Right cardiac atrium (tissue), 5 donors: ENCODE results near the gene RUNDC3A. TPM values are rescaled to one million over a fixed set of nuclear protein-coding genes. Genes with fewer than 3 reads are reported as not detected.

Source experiments
- ATAC-seq, 2 donors: fragments of 200-7000 bp; cut with Tn5 transposase; one replicate each; pipeline versions ENCODE4 v1.8.0 to v1.9.1; 2020; ENCODE audit warnings: moderate library complexity in 2 of 2, mild to moderate bottlenecking in 1 of 2
- DNase-seq, 3 donors: peaks; one replicate each; pipeline ENCODE4 v3.0.0-alpha.2; 2020
- H3K27ac ChIP-seq: one replicate; pipeline ENCODE4 v1.5.1; 2013; ENCODE audit warnings: mild to moderate bottlenecking, low read length, control low read depth, moderate library complexity
- H3K27me3 ChIP-seq: one replicate; pipeline ENCODE4 v1.6.1; 2013; ENCODE audit not compliant: control insufficient read depth, insufficient read depth
- H3K4me1 ChIP-seq: one replicate; pipeline ENCODE4 v1.6.1; 2013; ENCODE audit warnings: low read length; ENCODE audit not compliant: control insufficient read depth, insufficient read depth
- H3K4me3 ChIP-seq: one replicate; pipeline ENCODE4 v1.5.1; 2013; ENCODE audit warnings: low read length, control low read depth
- H3K9me3 ChIP-seq: one replicate; pipeline ENCODE4 v1.6.1; 2013; ENCODE audit warnings: low read length; ENCODE audit not compliant: control insufficient read depth
- WGBS: extraction: QIAGEN DNeasy Blood & Tissue Kit; methylation state at CpG from one replicate; pipeline ENCODE4 v1.1.7; 2013; 5-methylcytosine and 5-hydroxymethylcytosine counted together
- intact Hi-C, 4 donors: fragments of 100-400 bp; cut with DNase I; formaldehyde crosslinking; loops; one replicate each; pipeline versions ENCODE4 v1.11.0 to v1.14.0; 2022 to 2023
- polyA plus RNA-seq: library from polyadenylated mRNA; stranded (reverse); fragments of 200-250 nt; gene quantifications from one replicate; pipeline ENCODE4 v1.2.3, GENCODE V29; 2013
- total RNA-seq, 4 donors: library from RNA; stranded (reverse); fragmentation: NEBNext Ultra II Directional; extraction: Animal tissue kit (Norgen Biotek cat#: 25700); gene quantifications; one replicate each; pipeline ENCODE4 v1.2.1, GENCODE V29; 2021
- donor health status: healthy with polysubstance abuse.
- donor health status: DM: no; HTN: yes; CAD: no.
- donor health status: DM: no; HTN: no; CAD: no.
- donor health status: DM: no; HTN: yes; CAD: no; lungs with severe emphysema.
- donor health status: DM: yes; HTN: yes; CAD: no.

The RUNDC3A gene
- total and polyA plus RNA-seq, 5 donors = 1.6 to 4.5 (median 2.1) TPM

DNA sequence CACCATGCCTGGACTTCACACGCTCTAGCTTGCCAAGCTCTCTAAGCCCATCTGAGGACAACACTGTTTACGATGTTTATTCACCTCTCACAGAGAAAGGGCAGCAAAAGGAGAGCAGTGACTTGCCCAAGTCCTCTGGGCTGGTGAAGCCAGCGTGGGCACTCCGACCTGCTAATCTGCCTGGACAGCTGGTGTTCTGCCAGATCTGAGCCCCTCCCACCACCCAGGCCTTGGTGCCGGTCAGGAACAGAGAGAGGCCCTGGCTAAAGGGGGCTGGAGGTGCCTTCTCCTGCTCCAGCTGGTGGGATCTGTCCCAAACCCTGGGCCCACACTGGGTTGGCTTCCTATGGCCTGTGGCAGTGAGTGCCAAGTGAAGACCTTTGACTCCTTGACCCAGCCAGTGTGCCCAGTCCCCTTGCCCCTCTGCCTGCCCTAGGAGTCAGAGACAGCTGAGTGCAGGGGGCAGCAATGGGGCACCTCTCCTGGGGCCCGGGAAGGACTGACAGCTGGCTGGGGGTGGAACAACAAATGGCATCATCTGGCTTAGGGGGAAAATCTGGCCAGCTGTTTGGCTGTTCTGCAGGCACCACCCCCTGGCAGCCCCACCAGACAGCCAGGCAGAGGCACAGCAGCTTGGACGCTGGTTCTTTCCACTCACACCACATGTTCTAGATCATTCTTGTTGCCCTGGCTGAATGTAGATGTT lies 38.7 kb upstream of the RUNDC3A start:
- no peak for DNase-seq
- no peak overlapping the region for H3K4me3 ChIP-seq
- H3K27me3 ChIP-seq = no peaks in the 10 kb centered on the region
- intact Hi-C loops = no loop called here
- H3K27ac ChIP-seq = no peak overlapping the region
- peak in 1 of 2 donors; percentile 12 for ATAC-seq
- no peaks in the 10 kb centered on the region for H3K4me1 ChIP-seq
- WGBS = 68% methylated on average over 7 of the region's 7 CpGs
- no peaks in the 10 kb centered on the region for H3K9me3 ChIP-seq

DNA sequence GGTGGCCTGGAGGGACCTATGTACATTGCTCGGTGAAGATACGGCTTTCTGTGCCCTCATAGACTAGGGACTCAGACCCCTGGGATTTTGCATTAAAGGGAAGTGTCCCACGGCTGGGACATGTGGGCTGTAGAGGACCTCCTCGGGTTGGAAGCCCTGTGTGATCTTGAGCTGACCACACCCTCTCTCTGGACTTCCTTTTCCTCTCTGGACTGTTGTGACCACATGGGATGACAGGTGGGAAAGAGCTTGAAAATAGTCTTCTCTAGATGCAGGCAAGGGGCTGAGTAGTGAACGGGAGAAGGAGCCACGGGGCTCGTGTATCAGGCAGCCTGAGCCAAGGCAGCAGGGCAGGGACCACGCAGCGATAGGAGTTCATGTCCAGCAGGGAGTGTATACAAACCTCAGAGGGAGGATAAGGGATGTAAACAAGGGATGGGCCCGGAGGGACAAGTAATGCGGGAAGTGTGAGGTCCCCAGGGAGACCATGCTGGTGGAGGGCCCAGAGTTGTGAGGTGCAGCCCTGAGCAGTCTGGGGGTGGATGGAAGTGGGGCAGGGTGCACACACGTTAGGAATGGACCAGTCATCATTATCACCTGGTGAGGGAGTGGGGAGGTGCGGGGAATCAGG lies 36.0 kb upstream of the RUNDC3A start:
- intact Hi-C loops = no loop called here
- Histone ChIP-seq H3K27me3 (no peaks in the 10 kb centered on the region), H3K9me3 (no peaks in the 10 kb centered on the region), H3K4me3 (no peak overlapping the region), H3K27ac (no peak overlapping the region), H3K4me1 (no peaks in the 10 kb centered on the region)
- no peak for DNase-seq
- peak; percentile 35 to 40 for ATAC-seq
- 43% methylated on average over 13 of the region's 13 CpGs for WGBS

DNA sequence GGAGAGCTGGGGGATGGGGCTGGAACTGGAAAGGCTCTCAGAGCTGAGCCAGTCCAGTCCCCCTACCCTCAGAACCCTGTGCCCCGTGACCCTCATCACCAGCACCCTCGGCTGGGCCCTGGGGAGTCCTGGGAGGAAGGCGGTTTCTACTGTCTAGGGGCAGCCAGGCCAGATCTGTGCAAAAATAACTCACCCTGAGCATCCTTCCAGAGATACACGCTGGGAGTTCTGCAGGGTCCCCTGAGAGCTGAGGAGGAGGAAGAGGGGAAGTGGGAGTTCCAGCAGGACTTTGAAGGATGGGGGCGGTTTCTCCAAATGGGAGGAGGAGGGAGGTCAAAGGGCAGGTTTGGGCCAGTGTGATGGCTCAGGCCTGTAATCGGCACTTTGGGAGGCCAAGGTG lies 35.4 kb upstream of the RUNDC3A start:
- H3K9me3 ChIP-seq = no peaks in the 10 kb centered on the region
- no peaks in the 10 kb centered on the region for H3K27me3 ChIP-seq
- no peak overlapping the region for H3K27ac ChIP-seq
- WGBS = 50% methylated on average over 6 of the region's 6 CpGs
- DNase-seq (peak in 1 of 3 donors; percentile 23), ATAC-seq (peak; percentile 9 to 23)
- no peak overlapping the region for H3K4me3 ChIP-seq
- intact Hi-C loops = no loop called here
- no peaks in the 10 kb centered on the region for H3K4me1 ChIP-seq

DNA sequence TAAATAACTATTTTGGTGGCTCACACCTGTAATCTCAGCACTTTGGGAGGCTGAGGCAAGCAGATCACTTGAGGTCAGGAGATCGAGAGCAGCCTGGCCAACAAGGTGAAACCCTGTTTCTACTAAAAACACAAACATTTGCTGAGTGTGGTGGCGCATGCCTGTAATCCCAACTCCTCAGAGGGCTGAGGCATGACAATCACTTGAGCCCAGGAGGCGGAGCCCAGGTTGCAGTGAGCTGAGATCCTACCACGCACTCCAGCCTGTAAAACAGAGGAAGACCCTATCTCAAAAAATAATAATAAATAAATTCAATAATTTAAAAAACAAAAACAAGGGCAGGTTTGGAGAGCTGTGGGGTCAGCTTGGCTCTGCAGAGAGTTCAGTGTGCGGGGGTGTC lies 34.8 kb upstream of the RUNDC3A start:
- DNase-seq (peak in 1 of 3 donors; percentile 21), ATAC-seq (no peak)
- H3K4me1 ChIP-seq = no peaks in the 10 kb centered on the region
- H3K27me3 ChIP-seq = no peaks in the 10 kb centered on the region
- no peak overlapping the region for H3K27ac ChIP-seq
- WGBS = 87% methylated on average over 5 of the region's 5 CpGs
- intact Hi-C loops = no loop called here
- no peak overlapping the region for H3K4me3 ChIP-seq
- H3K9me3 ChIP-seq = no peaks in the 10 kb centered on the region

DNA sequence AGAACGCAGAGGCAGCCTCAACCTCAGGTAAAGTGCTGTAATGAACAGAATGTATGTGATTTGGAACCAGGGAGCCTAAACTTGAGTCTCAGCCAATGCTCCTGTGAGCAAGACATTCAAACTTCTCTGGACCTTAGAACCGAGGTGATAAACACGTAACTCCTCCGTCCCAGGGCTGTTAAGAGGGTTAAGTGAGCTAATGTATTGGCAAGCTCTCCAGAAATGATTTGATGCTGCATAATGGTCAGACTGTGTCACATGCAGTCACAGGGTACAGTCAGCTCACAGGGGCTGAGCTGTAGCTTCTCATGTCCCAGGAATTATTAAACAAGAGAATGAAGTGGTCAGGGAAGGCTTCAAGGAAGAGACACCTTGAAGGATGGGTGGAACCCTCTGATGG lies 30.4 kb upstream of the RUNDC3A start:
- 73% methylated on average over 4 of the region's 4 CpGs for WGBS
- no peaks in the 10 kb centered on the region for H3K9me3 ChIP-seq
- no peaks in the 10 kb centered on the region for H3K27me3 ChIP-seq
- H3K27ac ChIP-seq = no peak overlapping the region
- DNase-seq = no peak
- no peak for ATAC-seq
- H3K4me1 ChIP-seq = peaks cover 2% of the 10 kb centered on the region
- no peak overlapping the region for H3K4me3 ChIP-seq
- intact Hi-C loops = no loop called here

DNA sequence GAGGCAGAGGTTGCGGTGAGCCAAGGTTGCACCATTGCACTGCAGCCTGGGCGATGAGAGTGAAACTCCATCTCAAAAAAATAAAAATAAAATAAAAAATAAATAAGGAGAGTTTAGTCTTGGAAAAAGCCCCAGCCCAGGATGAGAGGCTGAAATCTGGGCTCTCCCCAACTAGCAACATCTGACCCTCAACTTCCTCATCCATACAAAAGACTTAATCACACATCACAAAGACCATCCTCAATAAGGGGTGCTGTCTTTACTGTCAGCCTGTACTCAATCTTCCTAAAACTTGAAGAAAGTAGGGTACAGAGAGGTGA lies 29.1 kb upstream of the RUNDC3A start:
- intact Hi-C loops = no loop called here
- DNase-seq (no peak), ATAC-seq (no peak)
- WGBS = 85% methylated on average over 2 of the region's 2 CpGs
- Histone ChIP-seq H3K27ac (peak overlapping the region; percentile 31), H3K4me1 (peaks cover 2% of the 10 kb centered on the region), H3K27me3 (no peaks in the 10 kb centered on the region), H3K4me3 (no peak overlapping the region), H3K9me3 (no peaks in the 10 kb centered on the region)

DNA sequence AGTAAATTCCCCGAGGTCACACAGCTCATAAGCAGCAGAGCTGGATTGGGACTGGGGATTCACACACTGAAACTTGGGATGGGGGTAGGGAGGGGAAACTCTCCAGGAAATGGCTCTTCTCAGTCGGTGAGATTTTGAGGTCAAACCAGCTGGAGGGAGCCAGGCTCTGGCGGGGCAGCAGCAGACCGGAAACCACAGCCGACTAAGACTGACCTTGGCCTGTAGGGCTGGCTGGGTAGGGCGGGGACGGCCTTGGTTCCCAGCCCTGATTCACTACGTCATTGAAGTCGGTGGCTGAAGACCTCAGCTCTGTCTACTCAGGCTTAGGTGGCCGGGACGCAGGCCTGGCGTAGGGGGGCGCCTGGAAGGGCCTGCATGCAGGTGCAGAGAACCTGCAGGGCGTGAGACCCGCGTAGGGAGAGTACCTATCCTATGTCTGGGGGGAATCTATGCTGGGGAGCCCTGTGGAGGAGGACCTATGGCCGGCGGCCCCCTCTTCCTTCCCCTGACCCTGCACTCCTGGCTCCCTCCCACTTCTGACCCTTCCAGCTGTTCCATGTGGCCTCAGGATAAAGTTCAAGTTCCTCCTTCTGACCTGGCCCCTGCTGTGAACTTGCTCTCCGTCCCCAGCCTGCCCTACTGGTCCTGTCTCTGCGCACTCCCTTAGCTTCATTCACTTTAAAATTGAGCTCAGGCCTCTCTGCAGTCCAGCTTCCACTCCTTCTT lies 28.6 kb upstream of the RUNDC3A start:
- intact Hi-C loops = no loop called here
- Histone ChIP-seq H3K4me3 (no peak overlapping the region), H3K4me1 (peaks cover 2% of the 10 kb centered on the region), H3K27me3 (no peaks in the 10 kb centered on the region), H3K9me3 (no peaks in the 10 kb centered on the region), H3K27ac (peak overlapping the region; percentile 31)
- ATAC-seq (peak; percentile 96 to 99), DNase-seq (peak; percentile 86 to 92 (median 91))
- 31% methylated on average over 20 of the region's 20 CpGs for WGBS

DNA sequence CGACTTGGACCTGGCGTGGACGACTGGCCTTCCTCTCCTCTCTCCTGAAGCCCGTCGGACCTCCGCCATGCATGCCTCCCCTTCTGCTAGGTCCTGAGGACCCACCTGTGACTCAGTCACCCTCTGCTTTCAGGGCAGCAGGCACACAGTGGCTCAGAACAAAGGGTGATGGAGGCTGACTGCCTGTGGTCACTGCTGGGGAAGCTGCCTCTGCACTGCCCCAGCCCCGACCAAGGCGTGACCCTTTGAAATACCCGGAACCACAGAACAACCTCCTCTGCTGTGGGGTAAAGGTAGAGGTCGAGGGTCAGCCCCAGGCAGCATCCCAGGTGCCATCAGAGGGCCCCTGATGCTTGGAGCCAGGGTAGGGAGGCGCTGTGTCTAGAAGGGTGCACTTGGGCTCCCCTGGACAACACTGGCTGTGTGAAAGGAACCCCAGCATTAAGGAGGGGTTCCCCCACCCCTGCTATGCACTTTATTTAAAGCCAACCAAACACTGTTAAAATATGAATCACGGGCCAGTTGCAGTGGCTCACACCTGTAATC lies 27.9 kb upstream of the RUNDC3A start:
- peak in 1 of 3 donors; percentile 35 for DNase-seq
- Histone ChIP-seq H3K4me1 (peaks cover 2% of the 10 kb centered on the region), H3K4me3 (no peak overlapping the region), H3K27ac (no peak overlapping the region), H3K27me3 (no peaks in the 10 kb centered on the region), H3K9me3 (no peaks in the 10 kb centered on the region)
- intact Hi-C loops = no loop called here
- 78% methylated on average over 12 of the region's 12 CpGs for WGBS
- peak; percentile 7 to 11 for ATAC-seq

DNA sequence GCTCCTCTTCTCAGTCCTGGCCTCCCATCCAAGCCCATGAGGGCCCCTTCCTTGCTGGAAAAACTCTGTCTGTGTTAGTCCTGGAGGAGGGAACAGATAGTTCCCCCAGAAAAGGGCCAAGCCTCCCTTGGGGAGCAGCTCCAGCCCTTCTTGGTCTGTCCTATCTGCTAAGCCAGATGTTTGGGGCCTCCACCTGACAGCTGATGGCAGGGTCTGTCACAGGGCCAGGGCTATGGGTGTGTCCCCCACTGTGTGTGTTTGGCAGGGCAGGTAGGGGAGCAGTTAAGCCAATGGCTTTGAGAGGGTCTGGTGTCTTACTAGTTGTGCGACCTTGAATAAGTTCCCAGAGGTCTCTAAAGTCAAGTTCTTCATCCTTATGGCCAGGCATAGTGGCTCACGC lies 26.8 kb upstream of the RUNDC3A start:
- H3K4me3 ChIP-seq = no peak overlapping the region
- H3K27me3 ChIP-seq = no peaks in the 10 kb centered on the region
- WGBS = 90% methylated on average over 2 of the region's 2 CpGs
- intact Hi-C loops = no loop called here
- no peaks in the 10 kb centered on the region for H3K9me3 ChIP-seq
- ATAC-seq (no peak), DNase-seq (no peak)
- no peak overlapping the region for H3K27ac ChIP-seq
- peaks cover 2% of the 10 kb centered on the region for H3K4me1 ChIP-seq

DNA sequence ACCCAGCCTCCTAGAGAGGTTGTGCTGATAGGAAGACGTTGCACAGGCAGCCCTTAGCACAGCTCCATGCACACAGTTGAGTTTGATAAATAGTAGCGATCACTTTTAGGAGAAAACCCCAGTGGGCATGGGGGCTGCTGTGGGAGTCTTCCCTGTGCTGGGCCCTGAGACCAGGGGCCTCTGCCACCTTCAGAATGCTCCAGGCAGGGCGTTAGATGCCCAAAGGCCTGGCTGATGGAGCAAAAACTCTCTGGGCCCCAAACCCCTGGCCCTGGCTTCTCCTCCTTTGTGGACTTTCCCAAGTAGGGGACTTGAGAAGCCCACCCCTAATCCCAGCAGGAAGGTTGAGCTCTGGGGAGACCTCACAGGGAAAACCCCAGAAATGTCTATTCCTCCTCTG lies 26.1 kb upstream of the RUNDC3A start:
- no peak for DNase-seq
- no peak overlapping the region for H3K27ac ChIP-seq
- intact Hi-C loops = no loop called here
- H3K4me3 ChIP-seq = no peak overlapping the region
- no peaks in the 10 kb centered on the region for H3K27me3 ChIP-seq
- no peak for ATAC-seq
- 70% methylated on average over 3 of the region's 3 CpGs for WGBS
- peaks cover 2% of the 10 kb centered on the region for H3K4me1 ChIP-seq
- H3K9me3 ChIP-seq = no peaks in the 10 kb centered on the region

DNA sequence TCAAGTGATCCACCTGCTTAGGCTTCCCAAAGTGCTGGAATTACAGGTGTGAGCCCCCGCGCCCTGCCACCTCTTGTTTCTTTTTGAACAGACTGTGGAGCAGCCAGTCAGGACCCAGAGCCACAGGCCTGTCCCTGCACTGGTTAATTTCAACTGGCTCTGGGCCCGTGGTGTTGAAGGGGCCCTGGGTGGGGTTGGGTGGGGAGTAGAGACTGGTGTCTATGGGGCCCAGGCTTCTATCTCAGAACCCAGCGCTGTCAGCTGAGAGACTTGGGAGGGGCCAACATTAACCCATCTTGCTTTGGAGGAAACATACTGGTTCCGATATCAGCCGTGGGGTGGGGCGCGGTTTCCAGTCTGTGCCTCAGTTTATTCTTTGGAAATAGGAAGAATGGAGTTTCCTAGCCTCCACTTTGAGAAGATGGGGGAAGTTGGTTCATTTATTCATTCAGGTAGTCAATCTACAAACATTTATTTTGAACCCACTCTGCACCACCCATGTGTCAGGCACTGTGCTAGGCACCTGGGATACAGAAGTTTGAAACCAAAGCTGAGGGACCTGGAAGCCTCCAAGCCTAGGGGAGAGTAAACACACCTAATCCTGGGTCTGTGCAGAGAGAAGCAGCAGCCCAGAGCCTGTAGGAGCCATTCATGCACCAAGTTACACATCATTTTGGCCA lies 24.9 kb upstream of the RUNDC3A start:
- 79% methylated on average over 8 of the region's 8 CpGs for WGBS
- no peak for ATAC-seq
- intact Hi-C loops = no loop called here

More for the DNA sequence above, 24.9 kb upstream of the RUNDC3A start:
- no peak overlapping the region for H3K4me3 ChIP-seq
- H3K9me3 ChIP-seq = no peaks in the 10 kb centered on the region
- DNase-seq = no peak
- H3K27me3 ChIP-seq = no peaks in the 10 kb centered on the region
- peaks cover 2% of the 10 kb centered on the region for H3K4me1 ChIP-seq
- no peak overlapping the region for H3K27ac ChIP-seq
